Panc1 (cell line): ENCODE data around the gene NPAS1. TPM values are rescaled to one million over a fixed set of nuclear protein-coding genes. Genes with fewer than 3 reads are reported as not detected.

Experiments used
- ATAC-seq: fragments of 200-7000 bp; cut with Tn5 transposase; 2 replicates; pipeline ENCODE4 v1.9.1; 2020; ENCODE audit warnings: mild to moderate bottlenecking, moderate library complexity
- BruUV-seq: library from RNA; stranded (reverse); fragments of 400-500 nt; replicated peaks from 2 replicates; lab custom pipeline; 2021; lab: Mats Ljungman, UMichigan
- CTCF ChIA-PET: fragments of 300-600 bp; sonication (Branson Sonifier 250); formaldehyde crosslinking; loops from one replicate; lab custom pipeline; 2022; ENCODE audit warnings: antibody characterized with exemption; lab: Charles Lee
- POLR2A ChIA-PET: fragments of 300-600 bp; sonication (Branson Sonifier 250); formaldehyde crosslinking; loops from one replicate; lab custom pipeline; 2022; ENCODE audit warnings: antibody characterized with exemption; lab: Charles Lee
- DNase-seq: peaks from one replicate; pipeline ENCODE4 v3.0.0-alpha.2; 2010; ENCODE audit warnings: low read depth, low spot score
- H3K27ac ChIP-seq: 2 replicates; pipeline ENCODE4 v1.5.1; 2011; ENCODE audit warnings: mild to moderate bottlenecking, low read length, inconsistent platforms
- H3K27me3 ChIP-seq: fragments of 200-500 bp; sonication (Bioruptor generic); 2 replicates; pipeline ENCODE4 v1.6.0; 2014; ENCODE audit warnings: low read length, inconsistent platforms; ENCODE audit not compliant: control insufficient read depth, insufficient read depth
- H3K36me3 ChIP-seq: fragments of 200-500 bp; sonication (Bioruptor generic); 2 replicates; pipeline ENCODE4 v1.5.1; 2014; ENCODE audit warnings: inconsistent platforms, mild to moderate bottlenecking, low read length, moderate library complexity; ENCODE audit not compliant: control insufficient read depth, insufficient read depth
- H3K4me1 ChIP-seq: 2 replicates; pipeline ENCODE4 v1.5.1; 2011; ENCODE audit warnings: inconsistent platforms, mild to moderate bottlenecking, low read length, moderate library complexity; ENCODE audit not compliant: control insufficient read depth, insufficient read depth
- H3K4me3 ChIP-seq, 2 experiments: 2 replicates each; pipeline ENCODE4 v1.5.1; 2011 to 2012; ENCODE audit warnings: low read depth in 2 of 2, low read length in 2 of 2, mild to moderate bottlenecking in 2 of 2, inconsistent platforms in 1 of 2, moderate library complexity in 1 of 2
- H3K9me3 ChIP-seq: fragments of 200-500 bp; sonication (Bioruptor generic); 2 replicates; pipeline ENCODE4 v1.5.1; 2014; ENCODE audit warnings: low read depth, mild to moderate bottlenecking, inconsistent platforms, low read length, moderate library complexity; ENCODE audit not compliant: control insufficient read depth, insufficient read depth
- CTCF ChIP-seq: fragments of 450-650 bp; IDR thresholded peaks from 2 replicates; pipeline ENCODE4 v1.5.1; 2017; ENCODE audit warnings: mild to moderate bottlenecking
- POLR2AphosphoS5 ChIP-seq: IDR thresholded peaks from 2 replicates; pipeline ENCODE4 v1.6.1; 2012; ENCODE audit warnings: mild to moderate bottlenecking, low read depth, low read length, moderate library complexity
- REST ChIP-seq, 2 experiments: IDR thresholded peaks; 2 replicates each; pipeline ENCODE4 v1.6.1; 2011 to 2012; ENCODE audit warnings: low read depth in 2 of 2, control low read depth in 1 of 2, low read length in 1 of 2, mild to moderate bottlenecking in 1 of 2, moderate library complexity in 1 of 2; ENCODE audit not compliant: insufficient read depth in 1 of 2
- SIN3A ChIP-seq: IDR thresholded peaks from 2 replicates; pipeline ENCODE4 v1.6.1; 2012; ENCODE audit warnings: low read depth, mild to moderate bottlenecking, low read length, moderate library complexity, borderline replicate concordance; ENCODE audit not compliant: insufficient read depth
- TCF7L2 ChIP-seq: IDR thresholded peaks from 2 replicates; pipeline ENCODE4 v1.6.1; 2011; ENCODE audit warnings: mild to moderate bottlenecking, low read depth, low read length, inconsistent platforms
- in situ Hi-C: cut with HindIII; loops from 2 replicates; pipeline ENCODE4 v1.10.0; 2016; ENCODE audit warnings: low sequenced_read_pairs, low pct_unique_long_range_greater_than_20kb
- intact Hi-C: fragments of 100-400 bp; cut with micrococcal nuclease; formaldehyde crosslinking; loops from one replicate; pipeline ENCODE4 v1.10.0; 2022; ENCODE audit not compliant: unreplicated experiment
- total RNA-seq: library from RNA; stranded (reverse); gene quantifications from one replicate; pipeline ENCODE4 v1.2.1, GENCODE V29; 2021; ENCODE audit not compliant: unreplicated experiment

Gene NPAS1
- total RNA-seq, 1 experiment from 2014 or later: 3.6 TPM

GRCh38 chr19:47002853-47003610, 16.6 kb upstream of the NPAS1 start:
- ChIA-PET POLR2A (no interaction called here), CTCF (no interaction called here)
- no peak overlapping the region for H3K4me3 ChIP-seq
- H3K9me3 ChIP-seq: no peaks in the 10 kb centered on the region
- intact Hi-C loops (no loop called here), in situ Hi-C loops (no loop called here)
- TF ChIP-seq TCF7L2: no peak
- no peak for TF ChIP-seq REST (IDR thresholded peaks at IDR 0.05; ENCODE audit: insufficient read depth in 1 of 2, low read depth in 2 of 2, low read length in 1 of 2)
- no TSS peak for BruUV-seq
- ATAC-seq (no peak; the same call in 1 of the 2 replicates), DNase-seq (no peak)
- peaks cover 8% of the 10 kb centered on the region for H3K4me1 ChIP-seq
- H3K27me3 ChIP-seq: no peaks in the 10 kb centered on the region
- H3K27ac ChIP-seq: no peak overlapping the region
- H3K36me3 ChIP-seq: no peaks in the 10 kb centered on the region

GRCh38 chr19:47003611-47004465, 15.8 kb upstream of the NPAS1 start:
- Histone ChIP-seq H3K27ac (no peak overlapping the region), H3K4me1 (peaks cover 8% of the 10 kb centered on the region), H3K9me3 (no peaks in the 10 kb centered on the region), H3K36me3 (no peaks in the 10 kb centered on the region), H3K4me3 (no peak overlapping the region), H3K27me3 (no peaks in the 10 kb centered on the region)
- in situ Hi-C loops: no loop called here
- TF ChIP-seq CTCF (no peak), SIN3A (no peak), POLR2AphosphoS5 (peak; percentile 7; the same call in 1 of the 2 replicates), TCF7L2 (no peak)
- intact Hi-C loops: no loop called here
- DNase-seq (no peak), ATAC-seq (no peak)
- ChIA-PET POLR2A (interaction anchor here (0.6 kb wide), 1 partner anchor 84 kb away, joined by 3 read pairs; no protein-coding TSS in a partner anchor), CTCF (interaction anchor here (0.5 kb wide), 1 partner anchor 61 kb away, joined by 3 read pairs; no protein-coding TSS in a partner anchor)
- BruUV-seq: no TSS peak
